DOHH2 (cell line): ENCODE measurements around the gene S100PBP.

ENCODE experiments used
- H3F3A ChIP-seq: fragments of 200-600 bp; sonication (generic), shearing (Covaris generic); 2 replicates; pipeline ENCODE4 v1.6.0; 2016; ENCODE audit warnings: antibody characterized with exemption, mild to moderate bottlenecking; ENCODE audit not compliant: control insufficient read depth, insufficient read depth
- H3K27ac ChIP-seq: fragments of 200-600 bp; sonication (generic); 2 replicates; pipeline ENCODE4 v1.5.1; 2014; ENCODE audit warnings: low read depth, mild to moderate bottlenecking, low read length, moderate library complexity
- H3K27me3 ChIP-seq: fragments of 200-600 bp; sonication (generic); 2 replicates; pipeline ENCODE4 v1.6.1; 2014; ENCODE audit warnings: mild to moderate bottlenecking, low read length, mixed read lengths; ENCODE audit not compliant: control insufficient read depth
- H3K36me3 ChIP-seq: fragments of 200-600 bp; sonication (generic); 2 replicates; pipeline ENCODE4 v1.6.1; 2014; ENCODE audit warnings: mild to moderate bottlenecking, low read length, moderate library complexity, mixed read lengths; ENCODE audit not compliant: control insufficient read depth
- H3K4me1 ChIP-seq: fragments of 200-600 bp; sonication (generic); 2 replicates; pipeline ENCODE4 v1.6.1; 2014; ENCODE audit warnings: mild to moderate bottlenecking, low read length, mixed read lengths; ENCODE audit not compliant: control insufficient read depth
- H3K4me2 ChIP-seq: fragments of 200-600 bp; sonication (generic); 2 replicates; pipeline ENCODE4 v1.6.0; 2014; ENCODE audit warnings: mild to moderate bottlenecking, low read length, moderate library complexity
- H3K4me3 ChIP-seq: fragments of 200-600 bp; sonication (generic); 2 replicates; pipeline ENCODE4 v1.5.1; 2014; ENCODE audit warnings: mild to moderate bottlenecking, low read length, mixed read lengths
- H3K79me2 ChIP-seq: fragments of 200-600 bp; sonication (generic); 2 replicates; pipeline ENCODE4 v1.6.1; 2014; ENCODE audit warnings: mild to moderate bottlenecking, low read length, mixed read lengths; ENCODE audit not compliant: control insufficient read depth
- H3K9me2 ChIP-seq: fragments of 200-600 bp; sonication (generic); replicated peaks from 2 replicates; pipeline ENCODE4 v1.6.1; 2014; ENCODE audit warnings: mild to moderate bottlenecking, low read length, mixed read lengths; ENCODE audit not compliant: control insufficient read depth
- H3K9me3 ChIP-seq: fragments of 200-600 bp; sonication (generic); 2 replicates; pipeline ENCODE4 v1.6.1; 2014; ENCODE audit warnings: antibody characterized with exemption, low read length, mixed read lengths; ENCODE audit not compliant: control insufficient read depth, insufficient read depth
- H4K20me1 ChIP-seq: fragments of 200-600 bp; sonication (generic); 2 replicates; pipeline ENCODE4 v1.6.0; 2014; ENCODE audit warnings: low read depth, mild to moderate bottlenecking, antibody characterized with exemption, low read length, moderate library complexity; ENCODE audit not compliant: control insufficient read depth, insufficient read depth
- EZH2phosphoT487 ChIP-seq: fragments of 200-600 bp; sonication (generic); IDR thresholded peaks from 2 replicates; pipeline ENCODE4 v1.6.1; 2017; ENCODE audit warnings: borderline replicate concordance, mild to moderate bottlenecking, antibody characterized with exemption, low read length, moderate library complexity, mixed read lengths
- TF ChIP-seq, protein P1 (sequence below): fragments of 200-600 bp; sonication (generic); IDR thresholded peaks from one replicate; pipeline ENCODE4 v1.5.1; 2014; ENCODE audit warnings: antibody characterized with exemption, mild to moderate bottlenecking, low read depth, low read length; ENCODE audit not compliant: poor library complexity, severe bottlenecking

Gene S100PBP

GRCh38 chr1:32831878-32832277 is 14.4 kb downstream of the S100PBP start:
- TF ChIP-seq, protein P1, sequence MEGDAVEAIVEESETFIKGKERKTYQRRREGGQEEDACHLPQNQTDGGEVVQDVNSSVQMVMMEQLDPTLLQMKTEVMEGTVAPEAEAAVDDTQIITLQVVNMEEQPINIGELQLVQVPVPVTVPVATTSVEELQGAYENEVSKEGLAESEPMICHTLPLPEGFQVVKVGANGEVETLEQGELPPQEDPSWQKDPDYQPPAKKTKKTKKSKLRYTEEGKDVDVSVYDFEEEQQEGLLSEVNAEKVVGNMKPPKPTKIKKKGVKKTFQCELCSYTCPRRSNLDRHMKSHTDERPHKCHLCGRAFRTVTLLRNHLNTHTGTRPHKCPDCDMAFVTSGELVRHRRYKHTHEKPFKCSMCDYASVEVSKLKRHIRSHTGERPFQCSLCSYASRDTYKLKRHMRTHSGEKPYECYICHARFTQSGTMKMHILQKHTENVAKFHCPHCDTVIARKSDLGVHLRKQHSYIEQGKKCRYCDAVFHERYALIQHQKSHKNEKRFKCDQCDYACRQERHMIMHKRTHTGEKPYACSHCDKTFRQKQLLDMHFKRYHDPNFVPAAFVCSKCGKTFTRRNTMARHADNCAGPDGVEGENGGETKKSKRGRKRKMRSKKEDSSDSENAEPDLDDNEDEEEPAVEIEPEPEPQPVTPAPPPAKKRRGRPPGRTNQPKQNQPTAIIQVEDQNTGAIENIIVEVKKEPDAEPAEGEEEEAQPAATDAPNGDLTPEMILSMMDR, result no peak
- no peak for TF ChIP-seq EZH2phosphoT487

DNA sequence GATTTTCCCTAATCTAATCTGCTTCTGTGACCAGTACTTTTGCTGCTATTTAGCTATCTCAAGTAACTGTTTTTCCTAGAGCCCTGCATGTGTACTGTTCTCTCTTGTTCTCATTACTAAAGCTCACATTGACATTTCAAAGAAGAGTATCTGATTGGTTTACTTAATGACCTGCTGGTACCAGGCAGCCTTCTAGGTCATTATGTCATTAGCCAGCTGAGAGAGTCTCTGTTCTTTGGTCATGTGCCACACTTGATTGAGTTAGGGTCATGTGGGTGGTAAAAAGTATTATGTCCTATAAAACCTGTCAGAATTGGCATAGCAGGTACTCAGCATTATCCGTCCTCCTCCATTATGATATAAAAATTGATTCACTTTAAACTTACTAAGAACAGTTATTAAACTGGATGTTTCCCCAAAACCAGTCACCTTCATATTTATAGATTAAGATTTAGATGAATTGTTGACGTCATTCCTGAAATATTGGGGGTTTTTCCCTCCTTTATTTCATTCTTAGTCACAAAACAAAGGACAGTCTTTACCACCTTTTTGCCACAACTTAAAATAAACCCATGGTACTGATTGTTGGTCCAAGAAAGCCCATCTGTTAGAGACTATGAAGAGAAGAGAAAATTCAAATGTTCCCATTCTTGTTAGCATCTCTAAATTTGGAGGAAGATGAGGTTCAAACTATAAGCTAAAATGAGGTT is 31.1 kb downstream of the S100PBP start:
- Histone ChIP-seq H4K20me1 (no peaks in the 10 kb centered on the region), H3K27ac (no peak overlapping the region), H3K27me3 (no peaks in the 10 kb centered on the region), H3K36me3 (peaks cover 28% of the 10 kb centered on the region), H3F3A (no peaks in the 10 kb centered on the region), H3K4me1 (no peaks in the 10 kb centered on the region), H3K9me3 (no peaks in the 10 kb centered on the region), H3K9me2 (no peaks in the 10 kb centered on the region), H3K79me2 (no peaks in the 10 kb centered on the region), H3K4me2 (no peak overlapping the region), H3K4me3 (no peak overlapping the region)
- no peak for TF ChIP-seq EZH2phosphoT487
- TF ChIP-seq, protein P1, result no peak

More at GRCh38 chr1:32831878-32832277, 14.4 kb downstream of the S100PBP start:
- H3K79me2 ChIP-seq, result peaks cover 3% of the 10 kb centered on the region; the same call in 1 of the 2 replicates
- no peaks in the 10 kb centered on the region for H3K4me1 ChIP-seq
- H4K20me1 ChIP-seq, result no peaks in the 10 kb centered on the region
- H3F3A ChIP-seq, result no peaks in the 10 kb centered on the region
- no peak overlapping the region for H3K27ac ChIP-seq
- no peak overlapping the region for H3K4me3 ChIP-seq
- peaks cover 90% of the 10 kb centered on the region for H3K36me3 ChIP-seq
- no peaks in the 10 kb centered on the region for H3K9me2 ChIP-seq
- H3K4me2 ChIP-seq, result no peak overlapping the region
- H3K9me3 ChIP-seq, result no peaks in the 10 kb centered on the region
- H3K27me3 ChIP-seq, result no peaks in the 10 kb centered on the region

DNA sequence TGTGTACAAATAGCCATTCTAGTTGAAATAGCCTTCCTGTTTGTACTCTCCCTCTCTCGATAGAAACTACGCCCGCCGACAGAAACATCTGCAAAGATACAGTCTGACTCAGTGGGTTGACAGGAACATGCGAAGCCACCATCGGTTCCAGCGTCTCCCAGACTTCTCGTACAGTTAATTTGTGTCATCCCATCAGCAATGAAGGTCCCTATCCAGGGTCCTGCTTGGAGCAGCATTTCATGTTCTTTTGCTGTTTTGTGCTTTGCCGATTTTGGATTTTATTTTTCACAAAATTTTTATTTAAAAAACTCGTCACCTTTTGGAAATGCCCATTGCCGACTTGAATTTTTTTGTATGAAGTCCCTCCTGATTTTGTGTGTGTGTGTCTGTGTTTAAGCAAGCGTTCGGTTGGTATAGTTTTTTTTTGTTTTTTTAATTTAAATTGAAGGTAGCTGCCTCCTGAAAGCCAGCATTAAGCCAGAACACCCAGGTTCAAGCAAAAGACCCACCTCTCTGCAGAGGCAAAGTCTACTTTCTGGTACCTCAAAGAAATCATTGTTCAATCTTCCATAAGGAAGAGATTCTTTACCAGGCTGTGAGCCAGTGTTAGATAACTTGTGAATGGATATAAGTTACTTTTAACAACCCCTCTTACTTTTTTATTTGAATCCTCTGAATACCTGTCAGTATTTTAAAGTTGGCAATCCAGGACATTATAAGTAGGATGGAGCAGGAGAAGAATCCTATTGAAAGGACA is 38.6 kb downstream of the S100PBP start:
- Histone ChIP-seq H3F3A (no peaks in the 10 kb centered on the region), H4K20me1 (no peaks in the 10 kb centered on the region), H3K4me1 (no peaks in the 10 kb centered on the region), H3K9me2 (no peaks in the 10 kb centered on the region), H3K27me3 (no peaks in the 10 kb centered on the region), H3K27ac (no peak overlapping the region), H3K79me2 (no peaks in the 10 kb centered on the region), H3K36me3 (peaks cover 59% of the 10 kb centered on the region), H3K4me3 (no peak overlapping the region), H3K9me3 (no peaks in the 10 kb centered on the region), H3K4me2 (no peak overlapping the region)
- TF ChIP-seq, protein P1, result no peak
- no peak for TF ChIP-seq EZH2phosphoT487
